HCT116 (cell line): ENCODE results near the gene TYK2.

Source experiments
- CTCF ChIP-seq, 3 experiments: fragments of 200-600 bp in 1 of 3; sonication (generic) in 1 of 3; IDR thresholded peaks in 2 of 3; conservative IDR thresholded peaks in 1 of 3; 2 replicates each; pipeline ENCODE4 v1.5.1; 2012 to 2017; ENCODE audit warnings: low read depth in 2 of 3, low read length in 2 of 3, antibody characterized with exemption in 1 of 3, borderline replicate concordance in 1 of 3, control low read depth in 1 of 3, mild to moderate bottlenecking in 1 of 3, mixed read lengths in 1 of 3, mixed run types in 1 of 3, moderate library complexity in 1 of 3; ENCODE audit not compliant: insufficient read depth in 1 of 3
- EGR1 ChIP-seq: IDR thresholded peaks from 2 replicates; pipeline ENCODE4 v1.6.1; 2012; ENCODE audit warnings: low read depth
- ELF1 ChIP-seq: IDR thresholded peaks from 2 replicates; pipeline ENCODE4 v1.6.1; 2012; ENCODE audit warnings: low read depth, borderline replicate concordance
- FOSL1 ChIP-seq: IDR thresholded peaks from 2 replicates; pipeline ENCODE4 v1.6.1; 2012; ENCODE audit warnings: low read depth
- POLR2A ChIP-seq: IDR thresholded peaks from 2 replicates; pipeline ENCODE4 v1.7.0; 2011; ENCODE audit warnings: borderline replicate concordance; ENCODE audit not compliant: insufficient read depth, insufficient read length; ENCODE audit errors: extremely low read depth
- POLR2AphosphoS5 ChIP-seq: IDR thresholded peaks from 2 replicates; pipeline ENCODE4 v1.6.1; 2011; ENCODE audit warnings: mild to moderate bottlenecking, low read depth, low read length, moderate library complexity
- RAD21 ChIP-seq: IDR thresholded peaks from 2 replicates; pipeline ENCODE4 v1.6.1; 2012; ENCODE audit warnings: low read depth, mild to moderate bottlenecking
- REST ChIP-seq: IDR thresholded peaks from 2 replicates; pipeline ENCODE4 v1.6.1; 2012; ENCODE audit warnings: low read depth
- SP1 ChIP-seq: IDR thresholded peaks from 2 replicates; pipeline ENCODE4 v1.6.1; 2012; ENCODE audit warnings: low read depth
- YY1 ChIP-seq: IDR thresholded peaks from 2 replicates; pipeline ENCODE4 v1.6.1; 2011; ENCODE audit warnings: low read length, low read depth, moderate library complexity, mild to moderate bottlenecking; ENCODE audit not compliant: insufficient replicate concordance; ENCODE audit errors: extremely low read depth
- ZNF274 ChIP-seq: fragments of 200-500 bp; sonication (Bioruptor generic); IDR thresholded peaks from 2 replicates; pipeline ENCODE4 v1.6.1; 2014; ENCODE audit warnings: mild to moderate bottlenecking, low read depth, low read length, inconsistent platforms

- no peak for TF ChIP-seq REST
- TF ChIP-seq POLR2A, result no peak
- TF ChIP-seq ELF1, result no peak
- TF ChIP-seq CTCF (IDR thresholded peaks at IDR 0.05 in 2 of 3, conservative IDR thresholded peaks at IDR 0.05 in 1 of 3; ENCODE audit: borderline replicate concordance in 1 of 3, insufficient read depth in 1 of 3, low read depth in 2 of 3, low read length in 2 of 3), result no peak
- TF ChIP-seq YY1, result no peak
- TF ChIP-seq POLR2AphosphoS5, result no peak
- TF ChIP-seq EGR1, result no peak
- no peak for TF ChIP-seq FOSL1
- TF ChIP-seq SP1, result no peak
- no peak for TF ChIP-seq RAD21
- no peak for TF ChIP-seq ZNF274
Measured at GRCh38 chr19:10327793-10328192, 52.6 kb downstream of the TYK2 start.
